Neutrophil (primary cell): ENCODE measurements around the gene CRYGB.

Experiments used
- H3K27ac ChIP-seq: fragments of 200-600 bp; sonication (generic); 2 replicates; pipeline ENCODE4 v1.5.1; 2016; ENCODE audit warnings: mild to moderate bottlenecking, moderate library complexity
- H3K27me3 ChIP-seq: fragments of 200-600 bp; sonication (generic); 2 replicates; pipeline ENCODE4 v1.6.0; 2016; ENCODE audit warnings: mild to moderate bottlenecking
- H3K36me3 ChIP-seq: fragments of 200-600 bp; sonication (generic); 2 replicates; pipeline ENCODE4 v1.5.1; 2017
- H3K4me1 ChIP-seq, 2 experiments: fragments of 200-600 bp in 1 of 2; sonication (generic) in 1 of 2; 1 replicate in 1 of 2; 2 replicates in 1 of 2; pipeline versions ENCODE4 v1.5.1 to v1.6.1; 2013 to 2016; ENCODE audit warnings: low read depth in 1 of 2, low read length in 1 of 2, mild to moderate bottlenecking in 1 of 2, moderate library complexity in 1 of 2; ENCODE audit not compliant: control insufficient read depth in 1 of 2, insufficient read depth in 1 of 2
- H3K4me3 ChIP-seq, 2 experiments: fragments of 200-600 bp in 1 of 2; sonication (generic) in 1 of 2; 1 replicate in 1 of 2; 2 replicates in 1 of 2; pipeline ENCODE4 v1.5.1; 2013 to 2016; ENCODE audit warnings: low read depth in 1 of 2, low read length in 1 of 2, mild to moderate bottlenecking in 1 of 2, moderate library complexity in 1 of 2
- H3K9me3 ChIP-seq: fragments of 200-600 bp; sonication (generic); 2 replicates; pipeline ENCODE4 v1.5.1; 2016
- CTCF ChIP-seq: fragments of 200-600 bp; sonication (generic); IDR thresholded peaks from 2 replicates; pipeline ENCODE4 v1.5.1; 2016; ENCODE audit warnings: antibody characterized with exemption

The CRYGB gene

GRCh38 chr2:208186893-208187292 is 40.9 kb upstream of the CRYGB start:
- no peak overlapping the region for H3K4me3 ChIP-seq
- H3K36me3 ChIP-seq: no peaks in the 10 kb centered on the region
- TF ChIP-seq CTCF: no peak
- H3K27me3 ChIP-seq: peaks cover 22% of the 10 kb centered on the region
- H3K4me1 ChIP-seq: peaks cover 10 to 13% of the 10 kb centered on the region in 2 experiments
- H3K27ac ChIP-seq: no peak overlapping the region
- no peaks in the 10 kb centered on the region for H3K9me3 ChIP-seq

DNA sequence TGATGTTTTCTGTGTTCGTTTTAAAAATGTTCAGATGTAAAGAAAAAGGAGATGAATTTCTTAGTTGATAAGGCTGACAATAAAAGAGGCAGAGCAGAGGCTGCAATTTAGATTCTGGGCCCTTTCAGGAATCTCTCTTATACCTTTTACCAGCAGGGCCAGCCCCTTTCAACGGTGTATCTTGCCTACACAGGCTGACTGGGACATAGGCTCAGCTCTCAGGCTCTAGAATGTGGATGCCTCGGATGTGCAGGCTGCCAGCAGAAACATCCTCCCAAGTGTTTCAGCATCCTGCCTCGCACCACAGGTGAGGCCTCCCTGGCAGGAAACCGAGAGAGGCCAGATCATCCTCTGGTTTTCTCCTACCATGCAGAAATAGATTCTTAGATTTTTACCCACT is 40.5 kb upstream of the CRYGB start:
- Histone ChIP-seq H3K27ac (no peak overlapping the region), H3K9me3 (no peaks in the 10 kb centered on the region), H3K36me3 (no peaks in the 10 kb centered on the region), H3K27me3 (peaks cover 22% of the 10 kb centered on the region), H3K4me3 (no peak overlapping the region), H3K4me1 (peaks cover 10 to 13% of the 10 kb centered on the region in 2 experiments)
- no peak for TF ChIP-seq CTCF

- no peaks in the 10 kb centered on the region for H3K9me3 ChIP-seq
- peak overlapping the region; percentile 51 for H3K27ac ChIP-seq
- H3K27me3 ChIP-seq: peaks cover 22% of the 10 kb centered on the region
- peak overlapping the region; percentile 16 to 26 for H3K4me3 ChIP-seq
- H3K4me1 ChIP-seq: peaks cover 10 to 13% of the 10 kb centered on the region in 2 experiments
- TF ChIP-seq CTCF: no peak
- H3K36me3 ChIP-seq: no peaks in the 10 kb centered on the region
Measured at GRCh38 chr2:208183972-208184705, 38.2 kb upstream of the CRYGB start.

GRCh38 chr2:208183526-208183925 is 37.6 kb upstream of the CRYGB start:
- peaks cover 10 to 13% of the 10 kb centered on the region in 2 experiments for H3K4me1 ChIP-seq
- peak overlapping the region; percentile 16 to 26 for H3K4me3 ChIP-seq

DNA sequence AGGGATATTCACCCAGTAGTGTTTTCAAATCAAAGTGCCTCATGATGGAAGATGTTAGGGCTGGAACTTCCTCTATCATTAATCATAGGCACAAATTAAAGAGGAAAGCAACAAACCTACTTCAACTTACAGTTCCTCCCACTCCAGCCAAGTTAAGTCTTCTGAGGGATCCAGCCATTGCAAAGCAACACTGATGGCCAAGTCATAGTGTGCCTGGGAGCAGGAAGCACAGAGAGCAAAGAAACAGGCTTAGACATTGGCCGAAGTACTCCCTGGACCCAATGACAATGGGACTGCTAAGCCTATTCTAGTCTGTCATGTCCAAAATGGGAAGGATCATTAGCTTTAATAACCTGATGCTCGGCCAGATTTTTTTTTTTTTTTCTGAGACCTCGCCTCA is 36.9 kb upstream of the CRYGB start:
- Histone ChIP-seq H3K9me3 (no peaks in the 10 kb centered on the region), H3K27ac (no peak overlapping the region), H3K27me3 (peaks cover 22% of the 10 kb centered on the region), H3K36me3 (no peaks in the 10 kb centered on the region), H3K4me1 (peaks cover 10 to 13% of the 10 kb centered on the region in 2 experiments), H3K4me3 (no peak overlapping the region)
- no peak for TF ChIP-seq CTCF

More at GRCh38 chr2:208183526-208183925, 37.6 kb upstream of the CRYGB start:
- Histone ChIP-seq H3K36me3 (no peaks in the 10 kb centered on the region), H3K27ac (peak overlapping the region; percentile 51), H3K27me3 (peaks cover 22% of the 10 kb centered on the region), H3K9me3 (no peaks in the 10 kb centered on the region)
- no peak for TF ChIP-seq CTCF
